A549 treated with AZD2906 at 1 μM for 4 hours (cell line): ENCODE data around the gene ARFIP2. TPM values are rescaled to one million over a fixed set of nuclear protein-coding genes. Genes with fewer than 3 reads are reported as not detected.

Experiments
- total RNA-seq: library from RNA; stranded (reverse); fragments of 200-300 nt; extraction: Qiagen RNA extraction; gene quantifications from 5 replicates; pipeline ENCODE4 v1.2.3, GENCODE V29; 2022

The ARFIP2 gene
- total RNA-seq = 50.8 to 56.6 TPM (median 53.6 TPM) in 5 replicates

GRCh38 chr11:6481012-6481923, at the start of gene ARFIP2, which contains the start of gene TIMM10B:
ARFIP2 (minus strand) TSS chr11:6481331; CDS start chr11:6480421, 910 bp downstream.
TIMM10B (plus strand) TSS chr11:6481501; CDS start chr11:6481517, 16 bp downstream.

GRCh38 chr11:6497069-6497839, 16.1 kb upstream of the ARFIP2 start, which contains the start of gene DNHD1:
DNHD1 (plus strand) TSS chr11:6497280; CDS start chr11:6498216, 936 bp downstream.

GRCh38 chr11:6473451-6474412, 7.4 kb downstream of the ARFIP2 start, which contains the start of gene TRIM3:
TRIM3 (minus strand) TSS chr11:6473941; CDS start chr11:6465695, 8,246 bp downstream.

GRCh38 chr11:6440906-6441358, 40.2 kb downstream of the ARFIP2 start, which contains the start of gene HPX:
HPX (minus strand) TSS chr11:6440987; CDS start chr11:6440963, 24 bp downstream.

Other genes with a start within 250 kb of the ARFIP2 start
- gene FHIP1B, start 246.7 kb downstream of the ARFIP2 start, total RNA-seq = 11.6 to 19.5 TPM (median 16.9 TPM) in 5 replicates
- 0.03 to 0.08 TPM (median 0.06 TPM) in 3 of 5 replicates, not detected in the others for gene CNGA4, start 242.2 kb downstream of the ARFIP2 start, total RNA-seq
- gene CCKBR, start 221.5 kb downstream of the ARFIP2 start, total RNA-seq = not detected in 5 replicates
- 25.5 to 34.4 TPM (median 26.7 TPM) in 5 replicates for gene CAVIN3, start 160.8 kb downstream of the ARFIP2 start, total RNA-seq
- 8.9 to 11.8 TPM (median 10.5 TPM) in 5 replicates for gene SMPD1, start 90.9 kb downstream of the ARFIP2 start, total RNA-seq
- gene APBB1, start 62.2 kb downstream of the ARFIP2 start, total RNA-seq = 17.8 to 20.8 TPM (median 19.5 TPM) in 5 replicates
- gene HPX, start 40.3 kb downstream of the ARFIP2 start, total RNA-seq = 0.41 to 0.71 TPM (median 0.53 TPM) in 5 replicates
- 13.7 to 19.7 TPM (median 19.0 TPM) in 5 replicates for gene TRIM3, start 7.4 kb downstream of the ARFIP2 start, total RNA-seq
- gene TIMM10B, start 170 bp upstream of the ARFIP2 start, total RNA-seq = 30.1 to 34.2 TPM (median 32.9 TPM) in 5 replicates
- 2.2 to 3.0 TPM (median 2.8 TPM) in 5 replicates for gene DNHD1, start 15.9 kb upstream of the ARFIP2 start, total RNA-seq
- 23.2 to 35.1 TPM (median 30.5 TPM) in 5 replicates for gene RRP8, start 122.3 kb upstream of the ARFIP2 start, total RNA-seq
- gene ILK, start 122.4 kb upstream of the ARFIP2 start, total RNA-seq = 111 to 117 TPM (median 114 TPM) in 5 replicates
- gene TAF10, start 130.9 kb upstream of the ARFIP2 start, total RNA-seq = 171 to 245 TPM (median 223 TPM) in 5 replicates
- gene TPP1, start 138.1 kb upstream of the ARFIP2 start, total RNA-seq = 39.1 to 45.9 TPM (median 42.1 TPM) in 5 replicates
- 0.07 to 0.08 TPM (median 0.07 TPM) in 5 replicates for gene DCHS1, start 174.5 kb upstream of the ARFIP2 start, total RNA-seq
- gene MRPL17, start 202.0 kb upstream of the ARFIP2 start, total RNA-seq = 88.3 to 99.9 TPM (median 90.9 TPM) in 5 replicates